ENCODE results near the gene RUVBL2. TPM values are rescaled to one million over a fixed set of nuclear protein-coding genes. Genes with fewer than 3 reads are reported as not detected.
"Not testable (repeated sequence)": the region's sequence is repeated elsewhere in the genome, so short reads cannot be mapped to it uniquely, and the experiment has no call there.

Gene RUVBL2
- polyA plus RNA-seq, 3 donors, result 44.6 to 65.0 (median 50.0) TPM

DNA sequence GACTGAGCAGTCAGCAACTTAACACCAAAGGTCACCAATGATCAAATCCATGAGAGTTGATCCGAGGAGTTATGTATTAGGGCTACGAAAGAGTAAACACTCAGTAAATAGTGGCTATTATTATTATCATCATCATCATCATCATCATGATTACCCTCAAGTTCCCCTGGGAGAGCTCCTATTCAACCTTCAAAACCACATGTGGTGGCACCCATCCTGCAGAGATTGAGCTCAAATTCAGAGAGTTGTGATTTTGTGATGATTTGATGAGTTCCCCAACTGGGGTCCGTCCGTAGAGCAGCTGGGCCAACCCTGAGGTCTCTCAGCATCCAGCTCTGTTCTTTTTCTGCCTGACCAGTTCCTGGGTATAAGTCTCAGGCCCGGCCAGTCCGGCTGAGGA, 31.4 kb downstream of the RUVBL2 start:
- not testable (repeated sequence) for H3K27ac ChIP-seq (ENCODE audit: low read depth, low read length)
- 77 to 89% (median 86%) methylated on average over 3 to 4 of the region's 6 CpGs for WGBS, 3 donors

DNA sequence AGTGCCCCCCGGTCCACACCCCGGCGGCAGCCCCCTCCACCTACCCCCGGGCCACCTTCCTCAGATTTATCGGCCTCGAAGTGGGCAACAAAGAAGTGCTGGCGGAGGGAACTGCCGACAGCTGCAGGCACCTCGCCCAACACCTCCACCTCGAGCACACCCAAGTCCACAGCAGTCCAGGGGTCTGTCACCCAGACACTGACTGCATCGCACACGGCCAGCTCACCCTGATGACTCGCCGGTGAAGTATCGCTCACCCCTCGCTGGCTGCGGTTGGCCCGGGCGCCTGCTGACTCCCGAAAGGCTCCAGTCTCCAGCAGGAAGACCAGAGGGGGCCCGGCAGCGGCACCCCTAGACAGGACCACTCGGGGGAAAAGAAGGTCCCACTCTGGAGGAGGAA, 31.9 kb downstream of the RUVBL2 start:
- WGBS, 3 donors, result 85 to 90% (median 85%) methylated on average over 23 of the region's 23 CpGs
- H3K27ac ChIP-seq (ENCODE audit: low read depth, low read length), result not testable (repeated sequence)

DNA sequence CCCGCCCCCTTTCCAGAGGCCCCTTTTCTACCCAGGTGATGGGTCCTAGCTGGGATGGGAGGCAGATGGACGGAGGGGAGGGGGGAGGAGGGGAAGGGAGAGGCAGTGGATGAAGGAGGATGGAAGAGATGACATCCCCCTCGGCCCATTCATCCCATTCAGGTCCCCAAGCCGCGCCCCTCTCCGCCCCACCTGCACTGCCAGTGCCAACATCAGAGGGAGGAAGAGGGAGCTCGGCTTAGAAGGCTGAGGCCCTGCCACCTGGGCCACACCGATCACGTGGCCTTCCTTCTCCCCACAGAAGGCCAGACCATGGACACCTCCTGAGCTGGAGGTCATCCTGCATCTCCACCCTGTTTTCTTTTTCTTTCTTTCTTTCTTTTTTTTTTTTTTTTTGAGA, 35.0 kb downstream of the RUVBL2 start:
- not testable (repeated sequence) for H3K27ac ChIP-seq (ENCODE audit: low read depth, low read length)
- 83 to 84% methylated on average over 3 to 9 of the region's 9 CpGs; no CpG with 5 or more reads in 1 of the 3 donors for WGBS, 3 donors

DNA sequence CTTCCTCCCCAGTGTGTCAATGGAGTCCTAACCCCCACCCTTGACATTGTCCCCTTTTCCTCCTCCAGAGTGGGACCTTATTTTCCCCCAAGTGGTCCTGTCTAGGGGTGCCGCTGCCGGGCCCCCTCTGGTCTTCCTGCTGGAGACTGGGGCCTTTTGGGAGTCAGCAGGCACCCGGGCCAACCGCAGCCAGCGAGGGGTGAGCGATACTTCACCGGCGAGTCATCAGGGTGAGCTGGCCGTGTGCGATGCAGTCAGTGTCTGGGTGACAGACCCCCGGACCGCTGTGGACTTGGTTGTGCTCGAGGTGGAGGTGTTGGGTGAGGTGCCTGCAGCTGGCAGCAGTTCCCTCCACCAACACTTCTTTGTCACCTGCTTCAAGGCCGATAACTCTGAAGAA, 36.1 kb downstream of the RUVBL2 start:
- 80 to 88% (median 84%) methylated on average over 12 to 14 of the region's 14 CpGs for WGBS, 3 donors
- not testable (repeated sequence) for H3K27ac ChIP-seq (ENCODE audit: low read depth, low read length)

DNA sequence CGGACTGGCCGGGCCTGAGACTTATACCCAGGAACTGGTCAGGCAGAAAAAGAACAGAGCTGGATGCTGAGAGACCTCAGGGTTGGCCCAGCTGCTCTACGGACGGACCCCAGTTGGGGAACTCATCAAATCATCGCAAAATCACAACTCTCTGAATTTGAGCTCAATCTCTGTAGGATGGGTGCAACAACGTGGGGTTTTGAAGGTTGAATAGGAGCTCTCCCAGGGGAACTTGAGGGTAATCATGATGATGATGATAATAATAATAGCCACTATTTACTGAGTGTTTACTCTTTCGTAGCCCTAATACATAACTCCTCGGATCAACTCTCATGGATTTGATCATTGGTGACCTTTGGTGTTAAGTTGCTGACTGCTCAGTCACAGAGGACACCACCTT, 36.6 kb downstream of the RUVBL2 start:
- 90 to 93% (median 91%) methylated on average over 3 to 6 of the region's 8 CpGs for WGBS, 3 donors
- H3K27ac ChIP-seq (ENCODE audit: low read depth, low read length), result not testable (repeated sequence)

DNA sequence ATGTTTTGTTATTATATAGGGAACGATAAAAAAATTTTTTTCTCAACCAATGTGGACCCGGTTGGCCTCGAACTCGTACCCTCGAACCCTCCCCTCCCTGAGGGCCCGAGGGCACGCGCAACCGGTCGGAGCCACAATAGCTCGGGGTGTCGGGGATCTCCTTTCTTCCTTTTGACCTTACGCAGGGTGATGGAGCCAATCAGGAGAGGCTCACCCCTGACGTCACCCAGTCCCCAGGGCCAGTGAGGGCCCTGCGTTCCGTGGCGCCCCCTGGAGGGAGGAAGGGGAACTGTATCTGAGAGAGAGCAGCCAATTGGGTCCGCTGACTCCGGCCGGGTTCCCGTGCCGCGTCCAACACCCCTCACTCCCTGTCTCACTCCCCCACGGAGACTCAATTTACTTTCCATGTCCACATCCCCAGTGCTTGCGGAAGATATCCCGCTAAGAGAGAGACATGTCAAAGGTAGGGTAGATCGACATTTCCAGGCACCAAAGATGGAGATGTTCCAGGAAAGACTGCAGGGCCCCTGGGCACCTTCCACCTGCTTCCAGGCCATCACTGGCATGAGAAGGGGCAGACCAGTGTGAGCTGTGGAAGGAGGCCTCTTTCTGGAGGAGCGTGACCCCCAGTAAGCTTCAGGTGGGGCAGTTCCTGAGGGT, 38.1 kb downstream of the RUVBL2 start, which contains the start of gene CGB2:
Gene CGB2 (plus strand): TSS at position 249 of the 660 bp plus-strand sequence. CDS start 206 bp downstream, at position 455.
- H3K27ac ChIP-seq (ENCODE audit: low read depth, low read length), result not testable (repeated sequence)
- 23 to 25% (median 23%) methylated on average over 25 to 28 of the region's 28 CpGs for WGBS, 3 donors

DNA sequence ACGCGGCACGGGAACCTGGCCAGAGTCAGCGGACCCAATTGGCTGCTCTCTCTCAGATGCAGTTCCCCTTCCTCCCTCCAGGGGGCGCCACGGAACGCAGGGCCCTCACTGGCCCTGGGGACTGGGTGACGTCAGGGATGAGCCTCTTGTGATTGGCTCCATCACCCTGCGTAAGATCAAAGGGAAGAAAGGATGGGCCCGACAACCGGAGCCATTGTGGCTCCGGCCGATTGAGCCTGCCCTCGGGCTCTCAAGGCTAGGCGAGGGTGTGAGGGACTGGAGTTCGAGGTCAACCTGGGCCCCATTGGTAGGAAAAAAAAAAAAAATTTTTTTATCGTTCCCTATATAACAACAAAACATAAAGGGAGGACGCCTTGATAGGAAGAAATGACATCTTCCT, 43.1 kb downstream of the RUVBL2 start, which contains the start of gene CGB1:
Gene CGB1 (minus strand): TSS at position 81 of the 400 bp plus-strand sequence. CDS start 184 bp downstream, outside the sequence.
- WGBS, 3 donors, result 50 to 67% (median 51%) methylated on average over 12 to 18 of the region's 18 CpGs

DNA sequence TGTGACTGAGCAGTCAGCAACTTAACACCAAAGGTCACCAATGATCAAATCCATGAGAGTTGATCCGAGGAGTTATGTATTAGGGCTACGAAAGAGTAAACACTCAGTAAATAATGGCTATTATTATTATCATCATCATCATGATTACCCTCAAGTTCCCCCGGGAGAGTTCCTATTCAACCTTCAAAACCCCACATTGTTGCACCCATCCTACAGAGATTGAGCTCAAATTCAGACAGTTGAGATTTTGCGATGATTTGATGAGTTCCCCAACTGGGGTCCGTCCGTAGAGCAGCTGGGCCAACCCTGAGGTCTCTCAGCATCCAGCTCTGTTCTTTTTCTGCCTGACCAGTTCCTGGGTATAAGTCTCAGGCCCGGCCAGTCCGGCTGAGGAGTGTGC, 44.4 kb downstream of the RUVBL2 start:
- 79 to 93% (median 90%) methylated on average over 5 to 6 of the region's 8 CpGs for WGBS, 3 donors
- not testable (repeated sequence) for H3K27ac ChIP-seq (ENCODE audit: low read depth, low read length)

More for the DNA sequence above, 43.1 kb downstream of the RUVBL2 start, which contains the start of gene CGB1:
- H3K27ac ChIP-seq (ENCODE audit: low read depth, low read length), result not testable (repeated sequence)

DNA sequence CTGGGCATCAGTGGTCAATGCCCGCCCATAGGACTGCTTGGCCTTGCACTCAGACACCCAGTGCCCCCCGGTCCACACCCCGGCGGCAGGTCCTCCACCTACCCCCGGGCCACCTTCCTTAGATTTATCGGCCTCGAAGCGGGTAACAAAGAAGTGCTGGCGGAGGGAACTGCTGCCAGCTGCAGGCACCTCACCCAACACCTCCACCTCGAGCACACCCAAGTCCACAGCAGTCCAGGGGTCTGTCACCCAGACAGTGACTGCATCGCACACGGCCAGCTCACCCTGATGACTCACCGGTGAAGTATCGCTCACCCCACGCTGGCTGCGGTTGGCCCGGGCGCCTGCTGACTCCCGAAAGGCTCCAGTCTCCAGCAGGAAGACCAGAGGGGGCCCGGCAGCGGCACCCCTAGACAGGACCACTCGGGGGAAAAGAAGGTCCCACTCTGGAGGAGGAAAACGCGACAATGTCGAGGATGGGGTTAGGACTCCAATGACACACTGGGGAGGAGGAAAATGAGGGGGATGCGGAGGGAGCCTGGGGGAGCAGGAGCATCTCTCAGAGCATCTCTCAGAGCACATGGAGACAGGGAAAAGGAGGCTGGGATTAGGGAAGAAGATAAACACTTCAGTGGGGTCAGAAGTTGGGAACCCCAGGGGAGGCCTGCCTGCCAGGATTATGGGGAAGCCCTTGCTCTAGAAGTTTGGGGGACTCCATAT, 45.0 kb downstream of the RUVBL2 start:
- WGBS, 3 donors, result 80 to 90% (median 87%) methylated on average over 26 of the region's 26 CpGs

DNA sequence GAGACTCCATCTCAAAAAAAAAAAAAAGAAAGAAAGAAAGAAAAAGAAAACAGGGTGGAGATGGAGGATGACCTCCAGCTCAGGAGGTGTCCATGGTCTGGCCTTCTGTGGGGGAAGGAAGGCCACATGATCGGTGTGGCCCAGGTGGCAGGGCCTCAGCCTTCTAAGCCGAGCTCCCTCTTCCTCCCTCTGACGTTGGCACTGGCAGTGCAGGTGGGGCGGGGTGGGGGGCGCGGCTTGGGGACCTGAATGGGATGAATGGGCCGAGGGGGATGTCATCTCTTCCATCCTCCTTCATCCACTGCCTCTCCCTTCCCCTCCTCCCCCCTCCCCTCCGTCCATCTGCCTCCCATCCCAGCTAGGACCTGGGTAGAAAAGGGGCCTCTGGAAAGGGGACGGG, 46.0 kb downstream of the RUVBL2 start:
- not testable (repeated sequence) for H3K27ac ChIP-seq (ENCODE audit: low read depth, low read length)
- 66 to 71% (median 69%) methylated on average over 6 to 9 of the region's 9 CpGs for WGBS, 3 donors

More for the DNA sequence above, 45.0 kb downstream of the RUVBL2 start:
- H3K27ac ChIP-seq (ENCODE audit: low read depth, low read length), result not testable (repeated sequence)

DNA sequence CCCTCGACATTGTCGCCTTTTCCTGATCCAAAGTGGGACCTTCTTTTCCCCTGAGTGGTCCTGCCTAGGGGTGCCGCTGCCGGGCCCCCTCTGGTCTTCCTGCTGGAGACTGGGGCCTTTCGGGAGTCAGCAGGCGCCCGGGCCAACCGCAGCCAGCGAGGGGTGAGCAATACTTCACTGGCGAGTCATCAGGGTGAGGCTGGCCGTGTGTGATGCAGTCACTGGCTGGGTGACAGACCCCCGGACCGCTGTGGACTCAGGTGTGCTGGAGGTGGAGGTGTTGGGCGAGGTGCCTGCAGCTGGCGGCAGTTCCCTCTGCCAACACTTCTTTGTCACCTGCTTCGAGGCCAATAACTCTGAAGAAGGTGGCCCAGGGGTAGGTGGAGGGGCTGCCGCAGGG, 48.5 kb downstream of the RUVBL2 start:
- H3K27ac ChIP-seq (ENCODE audit: low read depth, low read length), result no peak overlapping the region
- 65 to 83% (median 81%) methylated on average over 17 of the region's 17 CpGs for WGBS, 3 donors

DNA sequence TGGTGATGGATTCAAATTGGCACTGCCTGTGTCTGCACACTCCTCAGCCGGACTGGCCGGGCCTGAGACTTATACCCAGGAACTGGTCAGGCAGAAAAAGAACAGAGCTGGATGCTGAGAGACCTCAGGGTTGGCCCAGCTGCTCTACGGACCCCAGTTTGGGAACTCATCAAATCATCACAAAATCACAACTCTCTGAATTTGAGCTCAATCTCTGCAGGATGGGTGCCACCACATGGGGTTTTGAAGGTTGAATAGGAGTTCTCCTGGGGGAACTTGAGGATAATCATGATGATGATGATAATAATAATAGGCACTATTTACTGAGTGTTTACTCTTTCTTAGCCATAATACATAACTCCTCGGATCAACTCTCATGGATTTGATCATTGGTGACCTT, 49.0 kb downstream of the RUVBL2 start:
- WGBS, 3 donors, result 72 to 94% (median 74%) methylated on average over 1 to 3 of the region's 4 CpGs
- not testable (repeated sequence) for H3K27ac ChIP-seq (ENCODE audit: low read depth, low read length)

DNA sequence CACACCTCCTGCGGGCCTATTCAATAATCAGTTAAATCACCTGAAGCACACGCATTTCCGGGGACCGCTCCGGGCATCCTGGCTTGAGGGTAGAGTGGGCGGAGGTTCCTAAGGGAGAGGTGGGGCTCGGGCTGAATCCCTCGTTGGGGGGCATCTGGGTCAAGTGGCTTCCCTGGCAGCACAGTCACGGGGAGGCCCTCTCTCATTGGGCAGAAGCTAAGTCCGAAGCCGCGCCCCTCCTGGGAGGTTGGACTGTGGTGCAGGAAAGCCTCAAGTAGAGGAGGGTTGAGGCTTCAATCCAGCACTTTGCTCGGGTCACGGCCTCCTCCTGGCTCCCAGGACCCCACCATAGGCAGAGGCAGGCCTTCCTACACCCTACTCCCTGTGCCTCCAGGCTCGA, 49.9 kb downstream of the RUVBL2 start, which contains the start of gene CGB5:
Gene CGB5 (plus strand): TSS at position 301 of the 400 bp plus-strand sequence. CDS start 362 bp downstream, outside the sequence.
- not testable (repeated sequence) for H3K27ac ChIP-seq (ENCODE audit: low read depth, low read length)
- 69 to 74% (median 71%) methylated on average over 13 to 14 of the region's 15 CpGs for WGBS, 3 donors

DNA sequence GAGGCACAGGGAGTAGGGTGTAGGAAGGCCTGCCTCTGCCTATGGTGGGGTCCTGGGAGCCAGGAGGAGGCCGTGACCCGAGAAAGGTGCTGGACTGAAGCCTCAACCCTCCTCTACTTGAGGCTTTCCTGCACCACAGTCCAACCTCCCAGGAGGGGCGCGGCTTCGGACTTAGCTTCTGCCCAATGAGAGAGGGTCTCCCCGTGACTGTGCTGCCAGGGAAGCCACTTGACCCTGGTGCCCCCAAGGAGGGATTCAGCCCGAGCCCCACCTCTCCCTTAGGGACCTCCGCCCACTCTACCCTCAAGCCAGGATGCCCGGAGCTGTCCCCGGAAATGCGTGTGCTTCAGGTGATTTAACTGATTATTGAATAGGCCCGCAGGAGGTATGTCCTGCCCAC, 55.3 kb downstream of the RUVBL2 start, which contains the start of gene CGB8:
Gene CGB8 (minus strand): TSS at position 101 of the 400 bp plus-strand sequence. CDS start 372 bp downstream, outside the sequence.
- 54 to 74% (median 73%) methylated on average over 7 to 12 of the region's 12 CpGs for WGBS, 3 donors

DNA sequence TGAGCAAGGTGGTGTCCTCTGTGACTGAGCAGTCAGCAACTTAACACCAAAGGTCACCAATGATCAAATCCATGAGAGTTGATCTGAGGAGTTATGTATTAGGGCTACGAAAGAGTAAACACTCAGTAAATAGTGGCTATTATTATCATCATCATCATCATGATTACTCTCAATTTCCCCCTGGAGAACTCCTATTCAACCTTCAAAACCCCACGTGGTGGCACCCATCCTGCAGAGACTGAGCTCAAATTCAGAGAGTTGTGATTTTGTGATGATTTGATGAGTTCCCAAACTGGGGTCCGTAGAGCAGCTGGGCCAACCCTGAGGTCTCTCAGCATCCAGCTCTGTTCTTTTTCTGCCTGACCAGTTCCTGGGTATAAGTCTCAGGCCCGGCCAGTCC, 56.1 kb downstream of the RUVBL2 start:
- not testable (repeated sequence) for H3K27ac ChIP-seq (ENCODE audit: low read depth, low read length)
- WGBS, 3 donors, result 70 to 87% (median 78%) methylated on average over 3 of the region's 4 CpGs

More for the DNA sequence above, 55.3 kb downstream of the RUVBL2 start, which contains the start of gene CGB8:
- not testable (repeated sequence) for H3K27ac ChIP-seq (ENCODE audit: low read depth, low read length)

DNA sequence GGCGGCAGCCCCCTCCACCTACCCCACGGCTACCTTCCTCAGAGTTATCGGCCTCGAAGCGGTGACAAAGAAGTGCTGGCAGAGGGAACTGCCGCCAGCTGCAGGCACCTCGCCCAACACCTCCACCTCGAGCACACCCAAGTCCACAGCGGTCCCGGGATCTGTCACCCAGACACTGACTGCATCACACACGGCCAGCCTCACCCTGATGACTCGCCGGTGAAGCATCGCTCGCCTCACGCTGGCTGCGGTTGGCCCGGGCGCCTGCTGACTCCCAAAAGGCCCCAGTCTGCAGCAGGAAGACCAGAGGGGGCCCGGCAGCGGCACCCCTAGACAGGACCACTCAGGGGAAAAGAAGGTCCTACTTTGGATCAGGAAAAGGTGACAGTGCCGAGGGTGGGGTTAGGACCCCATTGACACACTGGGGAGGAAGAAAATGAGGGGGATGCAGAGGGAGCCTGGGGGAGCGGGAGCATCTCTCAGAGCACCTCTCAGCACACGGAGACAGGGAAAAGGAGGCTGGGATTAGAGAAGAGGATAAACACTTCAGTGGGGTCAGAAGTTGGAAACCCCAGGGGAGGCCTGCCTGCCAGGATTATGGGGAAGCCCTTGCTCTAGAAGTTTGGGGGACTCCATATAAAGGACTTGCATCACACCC, 56.8 kb downstream of the RUVBL2 start:
- 74 to 79% (median 76%) methylated on average over 24 of the region's 24 CpGs for WGBS, 3 donors

DNA sequence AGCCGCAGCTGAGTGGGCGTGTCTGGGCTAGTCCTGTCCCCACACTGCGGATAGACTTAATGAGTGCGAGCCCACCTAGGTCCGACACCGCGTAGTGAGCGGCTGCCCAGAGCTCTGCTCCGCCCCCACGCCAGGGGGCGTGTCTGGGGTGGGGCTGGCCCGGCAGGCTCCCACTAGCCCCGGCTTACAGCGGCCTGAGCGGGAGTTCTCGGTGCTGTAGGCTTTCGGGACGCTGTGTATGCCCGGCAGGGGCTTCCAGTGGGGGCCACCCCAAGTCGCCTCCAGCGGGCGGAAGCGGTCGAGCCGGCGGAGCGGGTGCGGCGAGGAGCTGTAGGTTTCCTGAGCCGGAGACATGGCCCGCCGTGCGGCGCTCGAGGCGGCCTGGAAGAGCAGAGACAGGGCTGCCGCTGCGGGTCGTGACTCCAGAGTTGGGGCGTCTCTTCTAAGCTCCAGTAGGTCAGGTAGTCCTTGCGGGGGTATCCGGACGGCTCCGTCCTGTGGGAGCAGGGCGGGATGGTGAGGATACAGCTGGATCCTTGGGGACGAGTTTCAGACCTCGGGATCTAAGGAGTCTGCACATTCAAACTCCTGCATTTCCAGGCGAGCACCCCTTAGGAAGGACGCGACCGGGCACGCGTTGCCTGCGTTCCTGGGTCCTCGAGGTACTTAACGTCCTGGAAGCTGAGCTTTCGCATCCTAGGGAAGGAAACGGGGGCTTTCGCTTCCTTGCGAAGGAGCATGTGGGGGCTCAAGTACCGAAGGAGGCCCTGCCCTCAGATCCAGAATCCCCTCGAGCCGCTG, 62.6 kb downstream of the RUVBL2 start:
- H3K27ac ChIP-seq (ENCODE audit: low read depth, low read length), result no peak overlapping the region

More for the DNA sequence above, 56.8 kb downstream of the RUVBL2 start:
- not testable (repeated sequence) for H3K27ac ChIP-seq (ENCODE audit: low read depth, low read length)

More for the DNA sequence above, 62.6 kb downstream of the RUVBL2 start:
- 0 to 1% (median 1%) methylated on average over 62 to 63 of the region's 63 CpGs for WGBS, 3 donors
